T-helper 2 cell treated with Interferon-gamma antibody and Interleukin-4, amounts not matched to agents 100 ng/mL and 5 ng/mL, for 36 hours (primary cell): Measurements from ENCODE around the gene ASCL2. TPM values are rescaled to one million over a fixed set of nuclear protein-coding genes. Genes with fewer than 3 reads are reported as not detected.
"Not testable (repeated sequence)": the region's sequence is repeated elsewhere in the genome, so short reads cannot be mapped to it uniquely, and the experiment has no call there.

Experiments
- intact Hi-C: fragments of 100-400 bp; cut with micrococcal nuclease; formaldehyde crosslinking; loops from one replicate; pipeline ENCODE4 v1.15.1; 2023
- total RNA-seq: library from RNA; stranded (reverse); gene quantifications from 2 replicates; pipeline ENCODE4 v1.2.3, GENCODE V29; 2022

ASCL2 gene
- total RNA-seq, 1 donor from 2014 or later: 0.11 TPM

DNA sequence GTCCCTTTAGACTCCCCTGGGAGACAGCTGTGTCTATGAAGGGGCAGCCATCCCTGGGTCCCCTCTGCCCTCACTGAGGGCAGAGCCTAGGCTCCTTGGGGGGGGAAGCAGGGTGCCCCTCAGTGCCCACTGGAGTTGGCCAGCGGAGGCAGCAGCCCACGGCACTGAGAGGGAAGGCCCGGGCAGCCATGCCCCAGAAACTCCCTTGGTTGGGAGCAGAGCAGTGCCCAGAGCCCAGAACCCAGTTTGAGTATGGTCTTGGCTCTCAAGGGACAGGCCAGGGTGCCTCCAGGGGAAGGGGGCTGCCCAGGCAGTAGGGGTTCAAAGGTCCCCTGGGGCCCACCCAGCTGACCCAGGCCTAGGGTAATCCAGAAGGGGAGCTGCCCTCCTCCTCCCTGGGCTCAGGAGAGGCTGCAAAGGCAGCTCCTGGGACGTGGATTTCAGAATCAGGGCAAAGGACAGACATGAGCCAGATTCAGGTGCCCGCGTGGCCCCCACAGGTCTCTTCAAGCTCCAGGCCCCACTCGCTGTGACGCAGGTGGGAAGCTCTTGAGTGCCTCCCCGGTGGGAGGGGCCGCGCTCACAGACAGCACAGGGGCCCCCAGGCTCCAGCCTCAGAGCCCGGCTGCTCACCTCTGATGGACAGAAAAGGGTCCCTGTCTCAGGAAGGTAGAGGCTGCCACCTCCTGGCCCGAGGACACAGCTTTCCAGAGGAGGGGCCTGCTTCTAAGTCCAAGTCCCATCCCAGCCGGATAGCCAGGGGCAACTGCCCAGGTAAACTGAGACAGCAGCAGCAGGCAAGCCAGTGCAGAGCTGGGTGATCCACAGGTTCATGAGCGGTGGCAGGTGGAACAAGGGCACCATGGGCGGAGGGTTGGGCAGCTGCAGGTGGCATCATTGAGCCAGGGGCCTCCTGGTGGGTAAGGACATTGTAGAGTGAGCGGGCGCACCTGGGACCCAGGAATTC, 28.7 kb upstream of the ASCL2 start:
- intact Hi-C loops: no loop called here

DNA sequence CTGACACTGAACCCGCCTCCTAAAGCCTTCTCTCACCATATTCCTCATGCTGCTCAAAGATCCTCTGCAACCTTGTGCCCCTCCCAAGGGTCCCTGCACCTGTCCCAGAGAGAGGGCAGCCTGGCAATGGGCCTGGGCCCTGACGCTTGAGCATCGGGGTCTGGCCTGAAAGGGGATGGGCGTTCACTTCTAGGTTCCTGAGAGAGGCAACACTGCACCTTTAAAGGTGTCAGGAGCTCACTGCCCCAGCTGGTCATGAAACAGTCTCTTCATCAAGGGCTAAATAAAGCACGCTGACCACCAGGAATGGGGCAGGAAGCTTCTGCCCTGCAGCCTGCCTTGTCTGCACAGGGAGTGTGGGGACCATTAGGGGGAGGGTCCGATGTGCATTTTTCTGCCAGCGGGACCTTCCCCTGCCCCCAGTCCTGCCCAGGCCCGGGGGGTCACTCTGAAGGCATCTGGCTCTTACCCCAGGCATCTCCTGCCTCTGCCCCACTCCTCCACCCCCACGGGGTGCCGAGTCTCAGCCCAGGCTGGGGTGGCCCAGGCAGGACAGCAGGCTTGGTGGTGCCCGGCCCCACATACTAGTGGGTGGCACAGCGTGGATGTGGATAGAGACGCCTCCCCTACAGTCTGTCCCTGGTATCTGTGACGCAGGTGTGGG, 27.9 kb upstream of the ASCL2 start:
- intact Hi-C loops: no loop called here

- intact Hi-C loops: no loop called here
Observed at GRCh38 chr11:2297623-2298030, 27.2 kb upstream of the ASCL2 start.

DNA sequence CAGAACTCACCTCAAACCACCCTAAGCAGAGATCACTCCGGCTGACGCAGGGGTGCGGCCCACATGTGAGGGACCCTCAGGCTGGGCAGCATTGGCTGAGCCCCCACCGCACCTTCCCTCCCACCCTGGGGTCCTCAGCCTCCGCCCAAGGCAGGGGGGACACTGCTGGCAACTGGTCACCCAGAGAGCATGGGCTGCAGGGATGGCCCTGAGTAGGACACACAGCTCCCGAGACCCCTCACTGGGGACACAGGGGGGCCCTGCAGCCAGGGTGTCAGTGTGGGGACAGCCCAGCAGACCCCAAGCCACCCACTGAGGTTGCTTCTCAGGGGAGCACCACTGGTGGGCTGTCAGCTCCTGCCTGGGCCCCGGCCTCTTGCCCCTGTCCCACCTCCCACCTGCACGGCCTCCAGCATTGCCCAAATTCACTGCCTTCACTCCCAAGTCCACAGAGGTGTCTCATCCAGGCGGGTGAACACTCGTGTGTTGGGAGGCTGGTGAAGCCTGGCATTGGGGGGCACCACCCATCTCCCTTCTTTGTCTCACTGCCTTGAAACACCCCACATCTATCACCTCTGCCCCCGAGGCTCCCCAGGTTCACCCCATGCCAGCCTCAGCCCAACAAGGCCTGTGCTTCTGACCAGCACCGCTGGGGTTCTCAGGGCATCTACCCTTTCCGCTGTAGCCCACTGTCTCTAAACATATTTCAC, 26.7 kb upstream of the ASCL2 start:
- intact Hi-C loops: no loop called here

- intact Hi-C loops: no loop called here
Observed at GRCh38 chr11:2295971-2296912, 25.9 kb upstream of the ASCL2 start.

- intact Hi-C loops: no loop called here
Observed at GRCh38 chr11:2294926-2295290, 24.5 kb upstream of the ASCL2 start.

DNA sequence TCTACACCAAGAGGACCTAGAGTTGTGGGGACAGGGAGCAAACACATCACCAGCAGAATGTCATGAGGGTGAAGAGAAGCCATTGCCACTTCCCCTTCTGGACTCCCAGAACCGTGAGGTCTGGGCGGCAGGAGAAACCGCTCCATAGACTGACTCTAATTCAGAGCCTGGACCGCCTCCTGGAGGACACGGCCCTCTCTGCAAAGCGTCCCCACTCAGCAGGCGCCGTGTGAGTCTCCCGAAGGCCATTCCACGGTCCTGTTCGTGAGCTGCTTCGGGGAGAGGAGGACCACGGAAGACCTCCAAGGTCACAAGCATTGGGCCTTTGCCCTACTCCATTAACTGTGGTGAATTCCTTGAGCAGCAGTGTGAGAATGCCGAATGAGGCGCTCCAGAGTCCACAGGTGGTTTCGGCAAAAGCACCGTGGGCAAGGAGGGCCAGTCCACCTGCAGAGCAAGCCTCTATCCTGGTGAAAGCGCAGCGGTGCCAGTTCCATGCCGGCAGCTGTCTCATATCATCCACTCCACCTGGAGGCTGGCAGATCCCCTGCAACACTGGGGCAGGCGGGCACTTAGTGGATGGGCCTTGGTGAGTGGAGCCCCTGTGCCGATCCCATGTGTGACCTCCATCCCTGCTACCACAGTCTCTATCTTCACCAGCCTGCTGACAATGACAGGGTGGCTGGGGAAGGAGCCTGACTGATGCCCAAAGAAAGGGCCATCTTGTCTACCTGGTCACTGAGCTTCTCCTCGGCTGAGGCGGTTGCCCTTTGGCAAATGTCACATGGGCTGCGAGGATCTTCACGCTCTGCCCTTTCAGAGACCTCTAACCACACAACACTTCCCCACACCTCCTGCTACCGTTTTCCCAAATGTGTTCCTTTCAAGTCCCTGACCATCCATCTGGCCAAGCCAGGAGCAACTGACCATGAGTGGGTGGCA, 23.9 kb upstream of the ASCL2 start:
- intact Hi-C loops: no loop called here

DNA sequence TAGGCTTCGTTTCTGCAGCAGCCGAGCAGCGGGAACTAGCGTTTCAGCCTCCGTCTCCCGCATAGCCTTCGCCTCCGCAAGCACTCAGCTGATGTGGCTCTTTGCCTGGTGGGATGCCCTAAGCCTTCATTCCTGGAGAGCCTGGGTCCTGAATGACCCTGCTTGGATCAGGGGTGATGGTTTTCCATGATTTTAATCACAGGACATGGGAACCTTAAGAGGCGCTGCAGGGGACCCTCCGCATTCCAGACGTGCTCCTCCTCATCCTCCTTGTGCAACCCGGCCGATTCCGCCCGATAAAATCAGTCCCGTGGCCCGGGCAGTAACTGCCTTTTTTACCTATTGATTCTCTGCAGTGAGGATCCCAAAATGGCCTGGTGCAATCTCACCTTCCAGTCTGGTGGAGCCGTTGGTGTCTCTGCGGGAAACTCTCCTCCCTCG, 23.2 kb upstream of the ASCL2 start:
- intact Hi-C loops: no loop called here

DNA sequence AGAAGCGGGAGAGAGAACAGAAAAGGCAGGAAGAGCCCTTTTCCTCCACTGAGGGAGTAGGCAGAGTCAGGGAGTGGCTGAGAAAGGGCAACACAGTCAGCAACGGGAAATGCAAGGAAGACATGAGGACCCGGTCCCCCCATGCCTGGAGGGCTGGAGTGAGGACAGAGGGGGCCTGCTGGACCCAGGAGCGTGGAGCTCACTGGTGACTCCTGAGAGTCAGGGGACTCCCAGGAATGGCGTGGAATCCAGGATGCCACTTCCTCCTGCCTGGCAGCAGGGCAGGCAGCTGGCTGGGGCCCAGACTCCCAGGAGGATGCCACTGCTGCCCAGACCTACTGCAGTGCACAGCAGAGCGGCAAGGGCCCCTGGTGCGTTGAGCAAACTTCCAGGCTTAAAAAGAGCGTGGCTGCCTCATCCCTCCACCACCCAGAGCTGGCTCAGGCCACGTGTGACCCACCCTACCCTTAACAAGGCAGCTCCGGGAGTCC, 20.0 kb upstream of the ASCL2 start:
- intact Hi-C loops: no loop called here

DNA sequence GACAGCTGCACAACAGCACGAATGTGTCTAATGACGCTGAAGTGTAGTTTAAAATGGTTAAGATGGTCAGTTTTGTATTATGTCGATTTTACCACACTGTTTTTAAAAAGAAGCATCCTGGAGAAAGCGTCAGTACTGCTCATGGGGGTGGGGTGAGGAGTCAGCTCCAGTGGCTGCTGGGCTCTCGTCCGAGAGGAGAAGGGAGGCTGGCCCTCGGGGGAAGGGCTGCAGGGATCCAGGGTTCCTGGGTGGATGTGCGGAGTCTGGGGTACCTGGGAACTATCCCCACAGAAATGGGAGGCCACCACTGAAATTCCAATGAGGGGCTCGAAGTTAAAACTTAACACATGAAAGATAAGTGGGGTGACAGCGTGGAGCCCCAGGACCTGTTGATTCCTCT, 19.5 kb upstream of the ASCL2 start:
- intact Hi-C loops: no loop called here

DNA sequence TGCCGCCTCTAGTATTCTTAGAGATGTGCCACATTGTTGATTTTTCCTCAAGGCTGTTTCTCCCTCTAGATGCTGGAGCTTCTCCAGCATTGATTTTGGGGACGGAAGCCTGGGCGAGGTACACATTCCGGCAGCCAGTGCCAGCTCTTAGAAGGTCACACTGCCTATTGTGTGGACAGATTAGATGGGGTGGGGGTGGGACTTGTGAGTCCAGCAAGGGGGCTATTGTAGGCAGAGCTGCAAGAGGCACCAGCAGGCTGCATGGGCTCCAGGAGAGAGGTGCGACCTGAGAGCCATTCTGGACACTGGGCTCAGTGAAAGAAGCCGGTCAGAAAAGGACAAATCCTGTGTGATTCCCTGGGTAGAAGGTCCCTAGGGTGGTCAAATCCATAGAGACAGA, 19.0 kb upstream of the ASCL2 start:
- intact Hi-C loops: no loop called here

GRCh38 chr11:2287091-2287490, 16.7 kb upstream of the ASCL2 start:
- intact Hi-C loops: no loop called here

DNA sequence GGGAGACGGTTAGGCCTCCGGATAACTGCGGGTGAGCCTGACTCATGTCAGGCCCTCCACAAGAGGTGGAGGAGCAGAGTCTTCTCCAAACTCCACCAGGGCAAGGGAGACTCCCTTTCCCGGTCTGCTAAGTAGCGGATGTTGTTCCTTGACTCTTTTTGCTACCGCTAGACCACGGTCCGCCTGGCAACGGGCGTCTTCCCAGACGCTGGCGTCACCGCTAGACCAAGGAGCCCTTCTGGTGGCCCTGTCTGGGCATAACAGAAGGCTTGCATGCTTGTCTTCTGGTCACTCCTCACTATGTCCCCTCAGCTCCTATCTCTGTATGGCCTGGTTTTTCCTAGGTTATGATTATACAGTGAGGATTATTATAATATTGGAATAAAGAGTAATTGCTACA, 16.0 kb upstream of the ASCL2 start:
- intact Hi-C loops: not testable (repeated sequence)

DNA sequence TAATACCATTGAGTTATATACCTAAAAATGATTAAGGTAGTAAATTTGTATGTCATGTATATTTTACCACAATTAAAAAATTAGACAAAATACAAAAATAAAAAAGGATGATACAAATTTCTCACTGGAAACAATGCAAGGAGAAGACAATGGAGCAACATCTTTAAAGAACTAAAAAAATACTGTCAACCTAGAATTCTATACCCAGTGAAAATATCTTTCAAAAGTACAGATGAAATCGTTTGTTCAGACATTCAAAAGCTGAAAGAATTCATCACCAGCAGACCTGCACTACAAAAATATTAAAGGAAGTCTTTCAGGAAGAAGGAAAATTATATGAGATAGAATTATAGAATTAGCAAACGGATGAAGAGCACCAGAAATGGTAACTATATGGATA, 9.8 kb upstream of the ASCL2 start:
- intact Hi-C loops: no loop called here

GRCh38 chr11:2277933-2278523, 7.6 kb upstream of the ASCL2 start:
- intact Hi-C loops: no loop called here

GRCh38 chr11:2277008-2277346, 6.6 kb upstream of the ASCL2 start:
- intact Hi-C loops: no loop called here

- intact Hi-C loops: no loop called here
Observed at GRCh38 chr11:2276280-2277007, 6.1 kb upstream of the ASCL2 start.
